Hepatocyte (in vitro differentiated cells): ENCODE results near the gene CEACAM6. TPM values are rescaled to one million over a fixed set of nuclear protein-coding genes. Genes with fewer than 3 reads are reported as not detected.
"Not testable (repeated sequence)": the region's sequence is repeated elsewhere in the genome, so short reads cannot be mapped to it uniquely, and the experiment has no call there.

Experiments
- DNase-seq: peaks from one replicate; pipeline ENCODE4 v3.0.0-alpha.2; 2016; ENCODE audit warnings: low spot score
- H2AFZ ChIP-seq: fragments of 200-600 bp; sonication (generic); 2 replicates; pipeline ENCODE4 v1.6.0; 2016; ENCODE audit warnings: antibody characterized with exemption, mild to moderate bottlenecking
- H3K27ac ChIP-seq: fragments of 200-600 bp; sonication (generic); 2 replicates; pipeline ENCODE4 v1.5.1; 2016; ENCODE audit warnings: mild to moderate bottlenecking
- H3K27me3 ChIP-seq: fragments of 200-600 bp; sonication (generic); 2 replicates; pipeline ENCODE4 v1.6.1; 2016
- H3K36me3 ChIP-seq: fragments of 200-600 bp; sonication (generic); replicated peaks from 2 replicates; pipeline ENCODE4 v1.5.1; 2016; ENCODE audit warnings: low read depth; ENCODE audit not compliant: insufficient read depth
- H3K4me1 ChIP-seq: fragments of 200-600 bp; sonication (generic); 2 replicates; pipeline ENCODE4 v1.5.1; 2016; ENCODE audit warnings: mild to moderate bottlenecking, moderate library complexity; ENCODE audit not compliant: insufficient read depth
- H3K4me2 ChIP-seq: fragments of 200-600 bp; sonication (generic); 2 replicates; pipeline ENCODE4 v1.6.0; 2016
- H3K4me3 ChIP-seq: fragments of 200-600 bp; sonication (generic); 2 replicates; pipeline ENCODE4 v1.5.1; 2016; ENCODE audit warnings: mild to moderate bottlenecking
- H3K79me2 ChIP-seq: fragments of 200-600 bp; sonication (generic); 2 replicates; pipeline ENCODE4 v1.6.0; 2017; ENCODE audit warnings: mild to moderate bottlenecking
- H3K9me2 ChIP-seq: fragments of 200-600 bp; sonication (generic); replicated peaks from 2 replicates; pipeline ENCODE4 v1.6.0; 2017; ENCODE audit warnings: mild to moderate bottlenecking; ENCODE audit not compliant: insufficient read depth
- H3K9me3 ChIP-seq: fragments of 200-600 bp; sonication (generic); 2 replicates; pipeline ENCODE4 v1.5.1; 2016; ENCODE audit warnings: low read depth, mild to moderate bottlenecking
- H4K20me1 ChIP-seq: fragments of 200-600 bp; sonication (generic); 2 replicates; pipeline ENCODE4 v1.6.0; 2016; ENCODE audit warnings: mild to moderate bottlenecking; ENCODE audit not compliant: insufficient read depth, poor library complexity, severe bottlenecking
- CTCF ChIP-seq: fragments of 200-600 bp; sonication (generic); IDR thresholded peaks from 2 replicates; pipeline ENCODE4 v1.5.1; 2016; ENCODE audit warnings: antibody characterized with exemption, mild to moderate bottlenecking; ENCODE audit not compliant: poor library complexity
- EZH2 ChIP-seq: fragments of 200-600 bp; sonication (generic); IDR thresholded peaks from 2 replicates; pipeline ENCODE4 v1.6.1; 2016; ENCODE audit warnings: antibody characterized with exemption, mild to moderate bottlenecking, borderline replicate concordance
- EZH2phosphoT487 ChIP-seq: fragments of 200-600 bp; sonication (generic); IDR thresholded peaks from one replicate; pipeline ENCODE4 v1.6.1; 2018; ENCODE audit warnings: antibody characterized with exemption, mild to moderate bottlenecking, low read depth, moderate library complexity; ENCODE audit not compliant: unreplicated experiment, severe bottlenecking
- WGBS: methylation state at CpG from one replicate; pipeline ENCODE4 v1.1.6; 2016; ENCODE audit warnings: low lambda C conversion rate; ENCODE audit errors: missing lambda C conversion rate; 5-methylcytosine and 5-hydroxymethylcytosine counted together
- polyA plus RNA-seq: library from polyadenylated mRNA; unstranded; fragments of >200 nt; fragmentation: Nextera tagmentation; extraction: Ambion mirVana; gene quantifications from 2 replicates; pipeline ENCODE4 v1.2.1, GENCODE V29; 2016
- total RNA-seq: library from RNA; depleted of rRNA; stranded (reverse); fragments of >200 nt; gene quantifications from 2 replicates; pipeline ENCODE4 v1.2.3, GENCODE V29; 2014

CEACAM6 gene
- total and polyA plus RNA-seq, 2 experiments from 2014 or later, result 4.5 to 7.9 TPM

GRCh38 chr19:41748012-41748411 is 7.3 kb upstream of the CEACAM6 start:
- H3K4me2 ChIP-seq, result no peak overlapping the region
- H3K4me3 ChIP-seq, result no peak overlapping the region
- no peaks in the 10 kb centered on the region for H3K4me1 ChIP-seq
- no peak overlapping the region for H2AFZ ChIP-seq
- H3K9me3 ChIP-seq, result no peaks in the 10 kb centered on the region
- no peak for DNase-seq
- 64% methylated on average over 3 of the region's 3 CpGs for WGBS
- no peaks in the 10 kb centered on the region for H4K20me1 ChIP-seq
- no peaks in the 10 kb centered on the region for H3K9me2 ChIP-seq
- H3K27ac ChIP-seq, result no peak overlapping the region
- TF ChIP-seq EZH2 (no peak), CTCF (no peak), EZH2phosphoT487 (no peak)
- no peaks in the 10 kb centered on the region for H3K27me3 ChIP-seq
- no peaks in the 10 kb centered on the region for H3K36me3 ChIP-seq
- H3K79me2 ChIP-seq, result no peaks in the 10 kb centered on the region

GRCh38 chr19:41750248-41751134 is 4.8 kb upstream of the CEACAM6 start:
- WGBS, result 58% methylated on average over 9 of the region's 10 CpGs

GRCh38 chr19:41753159-41753558 is 2.2 kb upstream of the CEACAM6 start:
- H4K20me1 ChIP-seq, result no peaks in the 10 kb centered on the region
- peak; percentile 31 for DNase-seq
- no peaks in the 10 kb centered on the region for H3K79me2 ChIP-seq
- 19% methylated on average over 12 of the region's 12 CpGs for WGBS
- H3K4me2 ChIP-seq, result no peak overlapping the region
- no peaks in the 10 kb centered on the region for H3K4me1 ChIP-seq
- H2AFZ ChIP-seq, result no peak overlapping the region
- TF ChIP-seq EZH2, result no peak
- TF ChIP-seq CTCF, result peak; percentile 34
- no peak for TF ChIP-seq EZH2phosphoT487
- no peaks in the 10 kb centered on the region for H3K36me3 ChIP-seq
- H3K9me3 ChIP-seq, result no peaks in the 10 kb centered on the region
- H3K27ac ChIP-seq, result no peak overlapping the region
- no peaks in the 10 kb centered on the region for H3K9me2 ChIP-seq
- no peak overlapping the region for H3K4me3 ChIP-seq
- no peaks in the 10 kb centered on the region for H3K27me3 ChIP-seq

More at GRCh38 chr19:41750248-41751134, 4.8 kb upstream of the CEACAM6 start:
- H4K20me1 ChIP-seq, H3K4me1 ChIP-seq, H3K9me3 ChIP-seq, H3K36me3 ChIP-seq, H3K79me2 ChIP-seq, H2AFZ ChIP-seq, H3K27me3 ChIP-seq, H3K27ac ChIP-seq, H3K9me2 ChIP-seq, DNase-seq, H3K4me2 ChIP-seq, H3K4me3 ChIP-seq: not testable (repeated sequence)

GRCh38 chr19:41753936-41754529 is 1.3 kb upstream of the CEACAM6 start:
- Histone ChIP-seq H3K4me2 (no peak overlapping the region), H2AFZ (no peak overlapping the region), H3K4me1 (no peaks in the 10 kb centered on the region), H3K79me2 (no peaks in the 10 kb centered on the region), H4K20me1 (no peaks in the 10 kb centered on the region), H3K36me3 (no peaks in the 10 kb centered on the region), H3K9me2 (no peaks in the 10 kb centered on the region), H3K4me3 (no peak overlapping the region), H3K27ac (no peak overlapping the region), H3K9me3 (no peaks in the 10 kb centered on the region), H3K27me3 (no peaks in the 10 kb centered on the region)
- TF ChIP-seq EZH2phosphoT487 (no peak), CTCF (peak; percentile 39)
- DNase-seq, result peak; percentile 36
- 8% methylated on average over 4 of the region's 4 CpGs for WGBS
